ENCODE measurements around the gene CDH13.

DNA sequence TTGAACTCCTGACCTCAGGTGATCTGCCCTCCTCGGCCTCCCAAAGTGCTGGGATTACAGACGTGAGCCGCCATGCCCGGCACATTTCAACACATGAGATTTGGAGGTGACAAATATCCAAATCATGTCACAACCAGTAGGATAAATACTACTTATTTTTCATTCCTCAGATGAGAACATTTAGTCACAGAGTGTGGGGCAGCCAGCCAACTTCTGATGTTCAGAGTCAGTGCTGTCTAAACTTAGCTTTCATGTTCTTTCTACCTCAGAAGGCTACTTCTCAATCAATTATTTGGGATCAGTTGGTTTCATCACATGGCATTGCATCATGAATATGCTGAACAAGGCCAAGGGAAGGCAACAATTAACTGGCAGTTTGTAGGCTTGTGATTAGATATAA is 134.5 kb downstream of the CDH13 start:
- no peak for TF ChIP-seq EZH2 (IDR thresholded peaks at IDR 0.05; ENCODE audit: borderline replicate concordance, low read depth, low read length)
- TF ChIP-seq, protein P1, sequence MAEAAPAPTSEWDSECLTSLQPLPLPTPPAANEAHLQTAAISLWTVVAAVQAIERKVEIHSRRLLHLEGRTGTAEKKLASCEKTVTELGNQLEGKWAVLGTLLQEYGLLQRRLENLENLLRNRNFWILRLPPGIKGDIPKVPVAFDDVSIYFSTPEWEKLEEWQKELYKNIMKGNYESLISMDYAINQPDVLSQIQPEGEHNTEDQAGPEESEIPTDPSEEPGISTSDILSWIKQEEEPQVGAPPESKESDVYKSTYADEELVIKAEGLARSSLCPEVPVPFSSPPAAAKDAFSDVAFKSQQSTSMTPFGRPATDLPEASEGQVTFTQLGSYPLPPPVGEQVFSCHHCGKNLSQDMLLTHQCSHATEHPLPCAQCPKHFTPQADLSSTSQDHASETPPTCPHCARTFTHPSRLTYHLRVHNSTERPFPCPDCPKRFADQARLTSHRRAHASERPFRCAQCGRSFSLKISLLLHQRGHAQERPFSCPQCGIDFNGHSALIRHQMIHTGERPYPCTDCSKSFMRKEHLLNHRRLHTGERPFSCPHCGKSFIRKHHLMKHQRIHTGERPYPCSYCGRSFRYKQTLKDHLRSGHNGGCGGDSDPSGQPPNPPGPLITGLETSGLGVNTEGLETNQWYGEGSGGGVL (CRISPR knock-in tag; IDR thresholded peaks at IDR 0.05) = no peak
- no peak for TF ChIP-seq MAFG (tag; conservative IDR thresholded peaks at IDR 0.05)
- no peak for TF ChIP-seq ZBTB8A (IDR thresholded peaks at IDR 0.05; ENCODE audit: partially characterized antibody)
- no peak for TF ChIP-seq NFE2L1 (tag; IDR thresholded peaks at IDR 0.05; ENCODE audit: borderline replicate concordance, low read depth)
- no peak for TF ChIP-seq MYBL2 (IDR thresholded peaks at IDR 0.05; ENCODE audit: low read depth)
- no peak for TF ChIP-seq MYBL2 (CRISPR knock-in tag; IDR thresholded peaks at IDR 0.05; ENCODE audit: borderline replicate concordance)
- TF ChIP-seq, protein P2, sequence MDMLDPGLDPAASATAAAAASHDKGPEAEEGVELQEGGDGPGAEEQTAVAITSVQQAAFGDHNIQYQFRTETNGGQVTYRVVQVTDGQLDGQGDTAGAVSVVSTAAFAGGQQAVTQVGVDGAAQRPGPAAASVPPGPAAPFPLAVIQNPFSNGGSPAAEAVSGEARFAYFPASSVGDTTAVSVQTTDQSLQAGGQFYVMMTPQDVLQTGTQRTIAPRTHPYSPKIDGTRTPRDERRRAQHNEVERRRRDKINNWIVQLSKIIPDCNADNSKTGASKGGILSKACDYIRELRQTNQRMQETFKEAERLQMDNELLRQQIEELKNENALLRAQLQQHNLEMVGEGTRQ (CRISPR knock-in tag; IDR thresholded peaks at IDR 0.05) = no peak
- no peak for TF ChIP-seq MEF2A (IDR thresholded peaks at IDR 0.05; ENCODE audit: control insufficient read depth, low read depth, low read length)
- TF ChIP-seq, protein P3, sequence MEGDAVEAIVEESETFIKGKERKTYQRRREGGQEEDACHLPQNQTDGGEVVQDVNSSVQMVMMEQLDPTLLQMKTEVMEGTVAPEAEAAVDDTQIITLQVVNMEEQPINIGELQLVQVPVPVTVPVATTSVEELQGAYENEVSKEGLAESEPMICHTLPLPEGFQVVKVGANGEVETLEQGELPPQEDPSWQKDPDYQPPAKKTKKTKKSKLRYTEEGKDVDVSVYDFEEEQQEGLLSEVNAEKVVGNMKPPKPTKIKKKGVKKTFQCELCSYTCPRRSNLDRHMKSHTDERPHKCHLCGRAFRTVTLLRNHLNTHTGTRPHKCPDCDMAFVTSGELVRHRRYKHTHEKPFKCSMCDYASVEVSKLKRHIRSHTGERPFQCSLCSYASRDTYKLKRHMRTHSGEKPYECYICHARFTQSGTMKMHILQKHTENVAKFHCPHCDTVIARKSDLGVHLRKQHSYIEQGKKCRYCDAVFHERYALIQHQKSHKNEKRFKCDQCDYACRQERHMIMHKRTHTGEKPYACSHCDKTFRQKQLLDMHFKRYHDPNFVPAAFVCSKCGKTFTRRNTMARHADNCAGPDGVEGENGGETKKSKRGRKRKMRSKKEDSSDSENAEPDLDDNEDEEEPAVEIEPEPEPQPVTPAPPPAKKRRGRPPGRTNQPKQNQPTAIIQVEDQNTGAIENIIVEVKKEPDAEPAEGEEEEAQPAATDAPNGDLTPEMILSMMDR (IDR thresholded peaks at IDR 0.05 in 2 of 3, conservative IDR thresholded peaks at IDR 0.05 in 1 of 3; ENCODE audit: insufficient read depth in 2 of 3, low read depth in 1 of 3, low read length in 3 of 3) = no peak

Data from K562 (cell line).